ENCODE data around the gene CMTM7. TPM values are rescaled to one million over a fixed set of nuclear protein-coding genes. Genes with fewer than 3 reads are reported as not detected.

The CMTM7 gene
- total and polyA plus RNA-seq, 10 of the 15 experiments (the other 5 are each of a cell fraction or from before 2014, with no cell fraction given): 3.7 to 36.4 (median 14.7) TPM

DNA sequence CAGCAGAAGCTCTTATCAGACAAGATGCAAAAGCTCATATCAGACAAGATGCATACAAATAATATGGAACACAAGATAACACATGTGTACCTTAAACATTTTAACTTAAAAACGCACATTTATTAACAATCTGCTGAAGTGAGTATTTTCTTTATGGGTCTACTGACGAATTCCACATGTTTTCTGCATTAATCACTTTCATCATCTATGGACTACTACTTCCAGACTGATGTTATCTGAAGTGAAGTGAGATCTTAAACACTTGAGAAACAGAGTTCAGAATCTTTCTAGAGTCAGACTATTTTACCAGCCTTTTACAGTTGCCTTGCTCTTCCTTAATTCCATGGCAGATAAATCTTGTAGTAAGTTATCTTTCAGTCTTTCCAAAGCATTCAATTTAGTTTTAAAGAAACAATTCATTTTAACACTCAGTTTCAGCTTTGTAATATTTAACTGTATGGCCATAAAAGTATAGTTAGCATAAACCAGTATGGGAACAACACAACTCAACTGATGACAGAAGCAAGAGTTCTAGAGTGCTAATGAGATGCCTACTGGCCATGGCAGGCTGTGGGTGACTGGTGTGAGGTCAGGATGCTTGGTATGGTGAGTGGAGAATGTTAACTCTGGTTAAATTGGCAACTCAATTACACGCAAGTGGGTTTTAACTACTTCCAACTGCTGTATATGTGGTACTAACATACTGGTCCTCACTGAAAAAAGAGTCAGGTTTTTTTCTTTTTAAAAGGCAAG, 101.2 kb downstream of the CMTM7 start (continued):
- TF ChIP-seq, protein P1, sequence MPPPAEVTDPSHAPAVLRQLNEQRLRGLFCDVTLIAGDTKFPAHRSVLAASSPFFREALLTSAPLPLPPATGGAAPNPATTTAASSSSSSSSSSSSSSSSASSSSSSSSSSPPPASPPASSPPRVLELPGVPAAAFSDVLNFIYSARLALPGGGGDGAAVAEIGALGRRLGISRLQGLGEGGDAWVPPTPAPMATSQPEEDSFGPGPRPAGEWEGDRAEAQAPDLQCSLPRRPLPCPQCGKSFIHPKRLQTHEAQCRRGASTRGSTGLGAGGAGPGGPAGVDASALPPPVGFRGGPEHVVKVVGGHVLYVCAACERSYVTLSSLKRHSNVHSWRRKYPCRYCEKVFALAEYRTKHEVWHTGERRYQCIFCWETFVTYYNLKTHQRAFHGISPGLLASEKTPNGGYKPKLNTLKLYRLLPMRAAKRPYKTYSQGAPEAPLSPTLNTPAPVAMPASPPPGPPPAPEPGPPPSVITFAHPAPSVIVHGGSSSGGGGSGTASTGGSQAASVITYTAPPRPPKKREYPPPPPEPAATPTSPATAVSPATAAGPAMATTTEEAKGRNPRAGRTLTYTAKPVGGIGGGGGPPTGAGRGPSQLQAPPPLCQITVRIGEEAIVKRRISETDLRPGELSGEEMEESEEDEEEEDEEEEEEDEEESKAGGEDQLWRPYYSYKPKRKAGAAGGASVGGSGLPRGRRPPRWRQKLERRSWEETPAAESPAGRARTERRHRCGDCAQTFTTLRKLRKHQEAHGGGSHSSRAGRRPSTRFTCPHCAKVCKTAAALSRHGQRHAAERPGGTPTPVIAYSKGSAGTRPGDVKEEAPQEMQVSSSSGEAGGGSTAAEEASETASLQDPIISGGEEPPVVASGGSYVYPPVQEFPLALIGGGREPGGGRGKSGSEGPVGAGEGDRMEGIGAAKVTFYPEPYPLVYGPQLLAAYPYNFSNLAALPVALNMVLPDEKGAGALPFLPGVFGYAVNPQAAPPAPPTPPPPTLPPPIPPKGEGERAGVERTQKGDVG (CRISPR knock-in tag; IDR thresholded peaks at IDR 0.05): no peak
- TF ChIP-seq BRCA1 (IDR thresholded peaks at IDR 0.05; ENCODE audit: low read depth, low read length) (no peak), HDAC6 (IDR thresholded peaks at IDR 0.05; ENCODE audit: unreplicated experiment) (no peak), EZH2 (IDR thresholded peaks at IDR 0.05; ENCODE audit: borderline replicate concordance, control insufficient read depth, low read depth, low read length) (no peak)
- TF ChIP-seq, protein P2, sequence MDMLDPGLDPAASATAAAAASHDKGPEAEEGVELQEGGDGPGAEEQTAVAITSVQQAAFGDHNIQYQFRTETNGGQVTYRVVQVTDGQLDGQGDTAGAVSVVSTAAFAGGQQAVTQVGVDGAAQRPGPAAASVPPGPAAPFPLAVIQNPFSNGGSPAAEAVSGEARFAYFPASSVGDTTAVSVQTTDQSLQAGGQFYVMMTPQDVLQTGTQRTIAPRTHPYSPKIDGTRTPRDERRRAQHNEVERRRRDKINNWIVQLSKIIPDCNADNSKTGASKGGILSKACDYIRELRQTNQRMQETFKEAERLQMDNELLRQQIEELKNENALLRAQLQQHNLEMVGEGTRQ (IDR thresholded peaks at IDR 0.05; ENCODE audit: borderline replicate concordance, low read depth, low read length): no peak
- TF ChIP-seq, protein P3, sequence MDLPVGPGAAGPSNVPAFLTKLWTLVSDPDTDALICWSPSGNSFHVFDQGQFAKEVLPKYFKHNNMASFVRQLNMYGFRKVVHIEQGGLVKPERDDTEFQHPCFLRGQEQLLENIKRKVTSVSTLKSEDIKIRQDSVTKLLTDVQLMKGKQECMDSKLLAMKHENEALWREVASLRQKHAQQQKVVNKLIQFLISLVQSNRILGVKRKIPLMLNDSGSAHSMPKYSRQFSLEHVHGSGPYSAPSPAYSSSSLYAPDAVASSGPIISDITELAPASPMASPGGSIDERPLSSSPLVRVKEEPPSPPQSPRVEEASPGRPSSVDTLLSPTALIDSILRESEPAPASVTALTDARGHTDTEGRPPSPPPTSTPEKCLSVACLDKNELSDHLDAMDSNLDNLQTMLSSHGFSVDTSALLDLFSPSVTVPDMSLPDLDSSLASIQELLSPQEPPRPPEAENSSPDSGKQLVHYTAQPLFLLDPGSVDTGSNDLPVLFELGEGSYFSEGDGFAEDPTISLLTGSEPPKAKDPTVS (IDR thresholded peaks at IDR 0.05; ENCODE audit: low read depth, low read length): no peak
- TF ChIP-seq, protein P4, sequence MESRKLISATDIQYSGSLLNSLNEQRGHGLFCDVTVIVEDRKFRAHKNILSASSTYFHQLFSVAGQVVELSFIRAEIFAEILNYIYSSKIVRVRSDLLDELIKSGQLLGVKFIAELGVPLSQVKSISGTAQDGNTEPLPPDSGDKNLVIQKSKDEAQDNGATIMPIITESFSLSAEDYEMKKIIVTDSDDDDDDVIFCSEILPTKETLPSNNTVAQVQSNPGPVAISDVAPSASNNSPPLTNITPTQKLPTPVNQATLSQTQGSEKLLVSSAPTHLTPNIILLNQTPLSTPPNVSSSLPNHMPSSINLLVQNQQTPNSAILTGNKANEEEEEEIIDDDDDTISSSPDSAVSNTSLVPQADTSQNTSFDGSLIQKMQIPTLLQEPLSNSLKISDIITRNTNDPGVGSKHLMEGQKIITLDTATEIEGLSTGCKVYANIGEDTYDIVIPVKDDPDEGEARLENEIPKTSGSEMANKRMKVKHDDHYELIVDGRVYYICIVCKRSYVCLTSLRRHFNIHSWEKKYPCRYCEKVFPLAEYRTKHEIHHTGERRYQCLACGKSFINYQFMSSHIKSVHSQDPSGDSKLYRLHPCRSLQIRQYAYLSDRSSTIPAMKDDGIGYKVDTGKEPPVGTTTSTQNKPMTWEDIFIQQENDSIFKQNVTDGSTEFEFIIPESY (IDR thresholded peaks at IDR 0.05): no peak
- TF ChIP-seq, protein P5, sequence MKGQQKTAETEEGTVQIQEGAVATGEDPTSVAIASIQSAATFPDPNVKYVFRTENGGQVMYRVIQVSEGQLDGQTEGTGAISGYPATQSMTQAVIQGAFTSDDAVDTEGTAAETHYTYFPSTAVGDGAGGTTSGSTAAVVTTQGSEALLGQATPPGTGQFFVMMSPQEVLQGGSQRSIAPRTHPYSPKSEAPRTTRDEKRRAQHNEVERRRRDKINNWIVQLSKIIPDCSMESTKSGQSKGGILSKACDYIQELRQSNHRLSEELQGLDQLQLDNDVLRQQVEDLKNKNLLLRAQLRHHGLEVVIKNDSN (IDR thresholded peaks at IDR 0.05; ENCODE audit: borderline replicate concordance, extremely low read length, insufficient read depth, low read depth, low read length): no peak
- TF ChIP-seq, protein P6, sequence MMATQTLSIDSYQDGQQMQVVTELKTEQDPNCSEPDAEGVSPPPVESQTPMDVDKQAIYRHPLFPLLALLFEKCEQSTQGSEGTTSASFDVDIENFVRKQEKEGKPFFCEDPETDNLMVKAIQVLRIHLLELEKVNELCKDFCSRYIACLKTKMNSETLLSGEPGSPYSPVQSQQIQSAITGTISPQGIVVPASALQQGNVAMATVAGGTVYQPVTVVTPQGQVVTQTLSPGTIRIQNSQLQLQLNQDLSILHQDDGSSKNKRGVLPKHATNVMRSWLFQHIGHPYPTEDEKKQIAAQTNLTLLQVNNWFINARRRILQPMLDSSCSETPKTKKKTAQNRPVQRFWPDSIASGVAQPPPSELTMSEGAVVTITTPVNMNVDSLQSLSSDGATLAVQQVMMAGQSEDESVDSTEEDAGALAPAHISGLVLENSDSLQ (IDR thresholded peaks at IDR 0.05): no peak
- TF ChIP-seq, protein P7, sequence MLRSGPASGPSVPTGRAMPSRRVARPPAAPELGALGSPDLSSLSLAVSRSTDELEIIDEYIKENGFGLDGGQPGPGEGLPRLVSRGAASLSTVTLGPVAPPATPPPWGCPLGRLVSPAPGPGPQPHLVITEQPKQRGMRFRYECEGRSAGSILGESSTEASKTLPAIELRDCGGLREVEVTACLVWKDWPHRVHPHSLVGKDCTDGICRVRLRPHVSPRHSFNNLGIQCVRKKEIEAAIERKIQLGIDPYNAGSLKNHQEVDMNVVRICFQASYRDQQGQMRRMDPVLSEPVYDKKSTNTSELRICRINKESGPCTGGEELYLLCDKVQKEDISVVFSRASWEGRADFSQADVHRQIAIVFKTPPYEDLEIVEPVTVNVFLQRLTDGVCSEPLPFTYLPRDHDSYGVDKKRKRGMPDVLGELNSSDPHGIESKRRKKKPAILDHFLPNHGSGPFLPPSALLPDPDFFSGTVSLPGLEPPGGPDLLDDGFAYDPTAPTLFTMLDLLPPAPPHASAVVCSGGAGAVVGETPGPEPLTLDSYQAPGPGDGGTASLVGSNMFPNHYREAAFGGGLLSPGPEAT (IDR thresholded peaks at IDR 0.05; ENCODE audit: low read depth): no peak
